ENCODE results near the gene HDAC4. TPM values are rescaled to one million over a fixed set of nuclear protein-coding genes. Genes with fewer than 3 reads are reported as not detected.
A peak's percentile ranks its signal among the peaks of the same experiment; 100 is the strongest.

Gene HDAC4
- total and polyA plus RNA-seq, 9 of the 15 experiments (the other 6 are each of a cell fraction or from before 2014, with no cell fraction given), result 0.11 to 20.2 (median 4.0) TPM

DNA sequence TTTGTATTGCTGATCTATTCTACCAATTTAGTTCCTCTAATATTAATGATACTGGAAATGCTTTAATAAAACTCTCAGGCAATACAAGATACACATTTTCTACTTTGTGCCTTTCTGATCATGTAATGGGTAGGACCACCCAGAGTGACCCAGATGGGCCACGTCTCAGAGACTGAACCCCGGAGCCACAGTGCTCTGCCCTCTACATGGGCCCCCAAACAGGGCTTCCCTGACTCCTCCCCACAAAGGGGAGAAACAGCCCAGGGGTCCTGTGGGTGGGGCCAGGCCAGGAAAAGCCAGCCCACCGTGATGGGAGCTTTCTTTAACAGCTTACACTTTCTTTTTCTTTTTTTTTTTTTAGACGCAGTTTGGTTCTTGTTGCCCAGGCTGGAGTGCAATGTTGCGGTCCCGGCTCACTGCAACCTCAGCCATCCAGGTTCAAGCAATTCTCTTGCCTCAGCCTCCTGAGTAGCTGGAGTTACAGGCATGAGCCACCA is 18.4 kb downstream of the HDAC4 start:
- Histone ChIP-seq H3K36me3 (ENCODE audit: control insufficient read depth, insufficient read depth, low read length) (no peaks in the 10 kb centered on the region), H3K9ac (ENCODE audit: insufficient read depth in 1 of 2, low read depth in 2 of 2, low read length in 2 of 2) (no peak overlapping the region), H3K4me2 (ENCODE audit: insufficient read depth, low read length) (no peak overlapping the region), H3K27ac (ENCODE audit: extremely low read depth, low read depth, low read length) (no peak overlapping the region), H3K9me1 (ENCODE audit: control insufficient read depth, insufficient read depth, low read length) (no peaks in the 10 kb centered on the region), H3K79me2 (ENCODE audit: control insufficient read depth, insufficient read depth, low read length) (no peaks in the 10 kb centered on the region), H4K20me1 (replicated peaks; ENCODE audit: control insufficient read depth, insufficient read depth, low read length) (no peaks in the 10 kb centered on the region; the same call in 1 of the 2 replicates), H3K4me3 (no peak overlapping the region), H3K9me3 (replicated peaks; ENCODE audit: control insufficient read depth, insufficient read depth, low read depth, low read length) (no peaks in the 10 kb centered on the region), H3K27me3 (ENCODE audit: control insufficient read depth in 2 of 2, insufficient read depth in 2 of 2, low read length in 2 of 2) (no peaks in the 10 kb centered on the region), H3K4me1 (replicated peaks in 1 of 2; ENCODE audit: control insufficient read depth in 2 of 2, insufficient read depth in 2 of 2, low read length in 2 of 2) (peaks cover 0 to 10% of the 10 kb centered on the region in 2 experiments; a peak in 2 of 5 replicates), H2AFZ (ENCODE audit: low read depth, low read length) (no peak overlapping the region)
- TF ChIP-seq PHF20 (IDR thresholded peaks at IDR 0.05; ENCODE audit: partially characterized antibody) (no peak), HDAC2 (IDR thresholded peaks at IDR 0.05) (no peak), SMARCA4 (IDR thresholded peaks at IDR 0.05) (no peak)
- TF ChIP-seq, protein P1, sequence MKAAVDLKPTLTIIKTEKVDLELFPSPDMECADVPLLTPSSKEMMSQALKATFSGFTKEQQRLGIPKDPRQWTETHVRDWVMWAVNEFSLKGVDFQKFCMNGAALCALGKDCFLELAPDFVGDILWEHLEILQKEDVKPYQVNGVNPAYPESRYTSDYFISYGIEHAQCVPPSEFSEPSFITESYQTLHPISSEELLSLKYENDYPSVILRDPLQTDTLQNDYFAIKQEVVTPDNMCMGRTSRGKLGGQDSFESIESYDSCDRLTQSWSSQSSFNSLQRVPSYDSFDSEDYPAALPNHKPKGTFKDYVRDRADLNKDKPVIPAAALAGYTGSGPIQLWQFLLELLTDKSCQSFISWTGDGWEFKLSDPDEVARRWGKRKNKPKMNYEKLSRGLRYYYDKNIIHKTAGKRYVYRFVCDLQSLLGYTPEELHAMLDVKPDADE (conservative IDR thresholded peaks at IDR 0.05; ENCODE audit: control insufficient read depth, low read depth, low read length), result no peak
- POLR2A ChIA-PET, result interaction anchor here (0.9 to 1.9 kb wide), 2 partner anchors 9 to 19 kb away, joined by 3 to 5 read pairs; partner anchors contain the start of gene HDAC4
- no TSS peak for BruUV-seq (replicated peaks)
- FAIRE-seq (no peak), DNase-seq (ENCODE audit: extremely low read depth in 1 of 4, low spot score in 3 of 4) (no peak), ATAC-seq (no peak)
- WGBS (ENCODE audit: insufficient coverage, low coverage, missing lambda C conversion rate), result 40% methylated on average over 1 of the region's 6 CpGs
- intact Hi-C loops (cut with micrococcal nuclease) (no loop called here), in situ Hi-C loops (cut with MboI) (no loop called here)
- CTCF ChIA-PET (ENCODE audit: low intra/inter-chr PET ratio), result no interaction called here

DNA sequence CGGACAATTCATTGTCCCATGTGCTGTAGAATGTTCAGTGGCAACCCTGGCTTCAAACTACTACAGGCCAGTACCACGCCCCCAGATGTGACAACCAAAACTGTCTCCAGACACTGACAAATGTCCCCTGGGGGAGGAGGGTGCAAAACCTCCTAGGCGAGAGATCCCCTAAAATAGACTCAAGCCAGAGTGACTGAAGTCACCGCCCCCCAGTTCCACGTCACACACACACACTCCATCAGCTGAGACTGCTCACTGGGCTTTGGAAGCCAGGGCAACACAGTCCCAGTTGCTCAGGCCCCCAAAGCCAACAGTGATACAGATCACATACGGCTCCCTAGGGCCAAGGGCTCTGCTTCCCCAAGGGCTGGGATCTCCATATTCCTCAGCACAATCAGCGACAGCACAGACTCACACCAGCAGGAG is 19.1 kb downstream of the HDAC4 start:
- ChIA-PET POLR2A (interaction anchor here (0.6 to 1.9 kb wide), 2 partner anchors 10 to 370 kb away, joined by 3 to 5 read pairs; no protein-coding TSS in a partner anchor), CTCF (ENCODE audit: low intra/inter-chr PET ratio) (no interaction called here)
- ATAC-seq (no peak; the same call in 2 of the 3 replicates), FAIRE-seq (no peak), DNase-seq (ENCODE audit: extremely low read depth in 1 of 4, low spot score in 3 of 4) (peak in 1 of 4 experiments; percentile 6)
- H3K79me2 ChIP-seq (ENCODE audit: control insufficient read depth, insufficient read depth, low read length), result no peaks in the 10 kb centered on the region; the same call in 2 of the 3 replicates
- no peaks in the 10 kb centered on the region for H3K9me3 ChIP-seq (replicated peaks; ENCODE audit: control insufficient read depth, insufficient read depth, low read depth, low read length)
- in situ Hi-C loops (cut with MboI) (no loop called here), intact Hi-C loops (cut with micrococcal nuclease) (no loop called here)
- H3K9ac ChIP-seq (ENCODE audit: insufficient read depth in 1 of 2, low read depth in 2 of 2, low read length in 2 of 2), result no peak overlapping the region; a peak in 1 of 4 replicates
- peaks cover 0 to 14% of the 10 kb centered on the region in 2 experiments; a peak in 2 of 5 replicates for H3K4me1 ChIP-seq (replicated peaks in 1 of 2; ENCODE audit: control insufficient read depth in 2 of 2, insufficient read depth in 2 of 2, low read length in 2 of 2)
- no peaks in the 10 kb centered on the region for H3K36me3 ChIP-seq (ENCODE audit: control insufficient read depth, insufficient read depth, low read length)
- H3K4me2 ChIP-seq (ENCODE audit: insufficient read depth, low read length), result no peak overlapping the region
- no peak overlapping the region for H2AFZ ChIP-seq (ENCODE audit: low read depth, low read length)
- H3K27me3 ChIP-seq (ENCODE audit: control insufficient read depth in 2 of 2, insufficient read depth in 2 of 2, low read length in 2 of 2), result no peaks in the 10 kb centered on the region
- BruUV-seq (replicated peaks), result no TSS peak
- TF ChIP-seq, protein P2, sequence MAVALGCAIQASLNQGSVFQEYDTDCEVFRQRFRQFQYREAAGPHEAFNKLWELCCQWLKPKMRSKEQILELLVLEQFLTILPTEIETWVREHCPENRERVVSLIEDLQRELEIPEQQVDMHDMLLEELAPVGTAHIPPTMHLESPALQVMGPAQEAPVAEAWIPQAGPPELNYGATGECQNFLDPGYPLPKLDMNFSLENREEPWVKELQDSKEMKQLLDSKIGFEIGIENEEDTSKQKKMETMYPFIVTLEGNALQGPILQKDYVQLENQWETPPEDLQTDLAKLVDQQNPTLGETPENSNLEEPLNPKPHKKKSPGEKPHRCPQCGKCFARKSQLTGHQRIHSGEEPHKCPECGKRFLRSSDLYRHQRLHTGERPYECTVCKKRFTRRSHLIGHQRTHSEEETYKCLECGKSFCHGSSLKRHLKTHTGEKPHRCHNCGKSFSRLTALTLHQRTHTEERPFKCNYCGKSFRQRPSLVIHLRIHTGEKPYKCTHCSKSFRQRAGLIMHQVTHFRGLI (CRISPR knock-in tag; IDR thresholded peaks at IDR 0.05), result no peak
- TF ChIP-seq DACH1 (IDR thresholded peaks at IDR 0.05; ENCODE audit: partially characterized antibody), result no peak
- no peak for TF ChIP-seq BHLHE40 (IDR thresholded peaks at IDR 0.05; ENCODE audit: low read length)
- H4K20me1 ChIP-seq (replicated peaks; ENCODE audit: control insufficient read depth, insufficient read depth, low read length), result no peaks in the 10 kb centered on the region; the same call in 1 of the 2 replicates
- no peak overlapping the region for H3K27ac ChIP-seq (ENCODE audit: extremely low read depth, low read depth, low read length)
- WGBS (ENCODE audit: insufficient coverage, low coverage, missing lambda C conversion rate), result 67% methylated on average over 2 of the region's 7 CpGs
- no peaks in the 10 kb centered on the region for H3K9me1 ChIP-seq (ENCODE audit: control insufficient read depth, insufficient read depth, low read length)
- no peak overlapping the region for H3K4me3 ChIP-seq
